HepG2 (cell line): Measurements from ENCODE around the gene ANXA7. TPM values are rescaled to one million over a fixed set of nuclear protein-coding genes. Genes with fewer than 3 reads are reported as not detected.

Experiments used
- BORCS8-MEF2B ChIP-seq: sonication (generic); formaldehyde crosslinking; IDR thresholded peaks from 2 replicates; pipeline ENCODE4 v1.8.0; 2022; ENCODE audit warnings: mild to moderate bottlenecking, missing genetic modification reagents
- CHD2 ChIP-seq: IDR thresholded peaks from 2 replicates; pipeline ENCODE4 v1.6.1; 2011; ENCODE audit warnings: low read depth, low read length, improper control_type of control experiment
- GATAD2A ChIP-seq: IDR thresholded peaks from 2 replicates; pipeline ENCODE4 v1.6.1; 2016
- HMG20A ChIP-seq: IDR thresholded peaks from 2 replicates; pipeline ENCODE4 v1.6.1; 2016; ENCODE audit warnings: borderline replicate concordance
- HOXD1 ChIP-seq: sonication (generic); formaldehyde crosslinking; IDR thresholded peaks from 2 replicates; pipeline ENCODE4 v1.5.0; 2020; ENCODE audit warnings: missing genetic modification reagents
- KDM3A ChIP-seq: IDR thresholded peaks from 2 replicates; pipeline ENCODE4 v1.6.1; 2018; ENCODE audit warnings: low read depth, missing compliant biosample characterization
- KMT2B ChIP-seq: IDR thresholded peaks from 2 replicates; pipeline ENCODE4 v1.6.1; 2016; ENCODE audit warnings: missing genetic modification reagents, missing compliant biosample characterization
- REPIN1 ChIP-seq: sonication (generic); formaldehyde crosslinking; IDR thresholded peaks from 2 replicates; pipeline ENCODE4 v1.8.0; 2022; ENCODE audit warnings: missing genetic modification reagents, low read depth, mild to moderate bottlenecking, borderline replicate concordance
- SAP130 ChIP-seq: IDR thresholded peaks from 2 replicates; pipeline ENCODE4 v1.6.1; 2016; ENCODE audit warnings: low read depth
- SOX6 ChIP-seq, 2 experiments: fragments of 450-650 bp in 1 of 2; sonication (generic) in 1 of 2; formaldehyde crosslinking in 1 of 2; IDR thresholded peaks; 2 replicates each; pipeline versions ENCODE4 v1.4.0 to v1.6.1; 2017 to 2020; ENCODE audit warnings: antibody characterized with exemption in 1 of 2, mild to moderate bottlenecking in 1 of 2, missing genetic modification reagents in 1 of 2
- THAP11 ChIP-seq: IDR thresholded peaks from 2 replicates; pipeline ENCODE4 v1.6.1; 2016; ENCODE audit warnings: missing biosample characterization, missing genetic modification reagents
- ZFY ChIP-seq: sonication (generic); formaldehyde crosslinking; IDR thresholded peaks from 2 replicates; pipeline ENCODE4 v1.4.0; 2020; ENCODE audit warnings: missing genetic modification reagents
- ZMYM4 ChIP-seq: sonication (generic); formaldehyde crosslinking; IDR thresholded peaks from 2 replicates; pipeline ENCODE4 v1.8.1; 2023; ENCODE audit warnings: mild to moderate bottlenecking, missing genetic modification reagents
- ZNF33A ChIP-seq: sonication (generic); formaldehyde crosslinking; IDR thresholded peaks from 2 replicates; pipeline ENCODE4 v1.5.1; 2020; ENCODE audit warnings: missing genetic modification reagents, mild to moderate bottlenecking, moderate library complexity, borderline replicate concordance
- polyA plus RNA-seq, 8 experiments: library from polyadenylated mRNA; depleted of rRNA in 3 of 8; stranded (reverse) in 7 of 8; unstranded in 1 of 8; fragments of >200 nt; fragmentation: Illumina TruSeq in 4 of 8; extraction: Trizol in 4 of 8; gene quantifications; 2 replicates each; pipeline versions ENCODE4 v1.2.1 to v1.2.3, GENCODE V29; 2011 to 2016; ENCODE audit warnings: low read depth in 4 of 8, missing spikeins in 1 of 8, mixed read lengths in 1 of 8; ENCODE audit not compliant: insufficient read depth in 1 of 8
- total RNA-seq, 5 experiments: library from RNA; depleted of rRNA; stranded (reverse); fragments of >200 nt; fragmentation: Illumina TruSeq; extraction: Trizol; gene quantifications; 2 replicates each; pipeline ENCODE4 v1.2.3, GENCODE V29; 2016; ENCODE audit warnings: low read depth in 1 of 5
- TF ChIP-seq, protein P1 (sequence below): sonication (generic); formaldehyde crosslinking; IDR thresholded peaks from 2 replicates; pipeline ENCODE4 v1.4.0; 2020; ENCODE audit warnings: missing genetic modification reagents
- TF ChIP-seq, protein P2 (sequence below): sonication (generic); formaldehyde crosslinking; IDR thresholded peaks from 2 replicates; pipeline ENCODE4 v1.4.0; 2020; ENCODE audit warnings: missing genetic modification reagents
- TF ChIP-seq, protein P3 (sequence below): sonication (generic); formaldehyde crosslinking; IDR thresholded peaks from 2 replicates; pipeline ENCODE4 v1.9.0; 2022; ENCODE audit warnings: missing genetic modification reagents, mild to moderate bottlenecking, borderline replicate concordance
- TF ChIP-seq, protein P4 (sequence below): sonication (generic); formaldehyde crosslinking; IDR thresholded peaks from 2 replicates; pipeline ENCODE4 v1.5.1; 2020; ENCODE audit warnings: mild to moderate bottlenecking, missing genetic modification reagents
- TF ChIP-seq, protein P5 (sequence below): IDR thresholded peaks from 2 replicates; pipeline ENCODE4 v1.6.1; 2016; ENCODE audit warnings: mild to moderate bottlenecking

The ANXA7 gene
- total and polyA plus RNA-seq, 2 of the 13 experiments (the other 11 are each of a cell fraction or from before 2014, with no cell fraction given) = 54.8 to 89.0 TPM

DNA sequence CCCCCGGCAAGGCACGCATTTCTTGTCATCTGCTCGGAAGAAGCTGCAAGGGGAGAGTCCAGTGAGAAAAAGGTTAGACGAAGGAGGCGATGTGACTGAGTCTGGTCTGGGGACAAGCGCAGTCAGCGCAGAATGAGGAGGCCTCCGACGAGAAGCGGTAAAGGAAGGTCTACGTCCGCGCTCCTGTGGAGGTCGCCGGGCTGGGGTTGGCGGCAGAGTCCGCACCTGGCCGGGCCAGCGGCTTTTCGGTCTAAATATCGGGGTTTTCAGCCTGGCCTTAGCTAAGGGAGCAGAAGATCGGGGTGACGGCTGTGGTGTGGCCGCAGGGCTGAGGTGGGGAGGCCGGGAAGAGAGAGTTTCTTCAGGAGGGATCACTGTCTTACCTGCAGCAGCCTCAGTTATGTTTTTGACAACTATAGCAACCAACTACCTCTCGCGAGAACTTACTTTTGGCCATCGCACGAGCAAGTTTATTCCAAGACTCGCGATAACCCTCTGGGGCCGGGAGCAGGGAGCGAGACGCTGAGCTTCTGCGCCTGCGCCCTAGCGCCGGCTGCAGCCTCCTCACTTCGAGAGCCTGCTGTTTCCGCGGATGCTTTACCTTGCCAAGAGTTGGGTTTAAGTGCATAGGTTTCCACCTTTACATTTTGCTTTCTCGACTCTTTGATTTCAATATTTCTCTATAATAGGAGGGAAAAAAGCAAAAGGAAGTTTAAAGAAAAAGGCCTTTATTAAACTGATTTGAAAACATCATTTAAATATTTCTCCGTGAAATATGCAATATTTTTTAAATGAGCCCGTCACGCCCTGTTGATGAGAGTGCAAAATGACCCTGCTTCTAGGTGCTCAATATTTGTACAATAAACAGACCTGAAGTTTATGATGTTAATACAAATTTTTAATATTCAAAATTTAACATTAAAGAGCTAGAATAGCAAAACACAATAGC, 55.3 kb downstream of the ANXA7 start, which contains the start of gene CFAP70 (continued):
- TF ChIP-seq SAP130 (CRISPR knock-in tag) = peak; percentile 69
- peak; percentile 70 for TF ChIP-seq THAP11
- TF ChIP-seq, protein P1, sequence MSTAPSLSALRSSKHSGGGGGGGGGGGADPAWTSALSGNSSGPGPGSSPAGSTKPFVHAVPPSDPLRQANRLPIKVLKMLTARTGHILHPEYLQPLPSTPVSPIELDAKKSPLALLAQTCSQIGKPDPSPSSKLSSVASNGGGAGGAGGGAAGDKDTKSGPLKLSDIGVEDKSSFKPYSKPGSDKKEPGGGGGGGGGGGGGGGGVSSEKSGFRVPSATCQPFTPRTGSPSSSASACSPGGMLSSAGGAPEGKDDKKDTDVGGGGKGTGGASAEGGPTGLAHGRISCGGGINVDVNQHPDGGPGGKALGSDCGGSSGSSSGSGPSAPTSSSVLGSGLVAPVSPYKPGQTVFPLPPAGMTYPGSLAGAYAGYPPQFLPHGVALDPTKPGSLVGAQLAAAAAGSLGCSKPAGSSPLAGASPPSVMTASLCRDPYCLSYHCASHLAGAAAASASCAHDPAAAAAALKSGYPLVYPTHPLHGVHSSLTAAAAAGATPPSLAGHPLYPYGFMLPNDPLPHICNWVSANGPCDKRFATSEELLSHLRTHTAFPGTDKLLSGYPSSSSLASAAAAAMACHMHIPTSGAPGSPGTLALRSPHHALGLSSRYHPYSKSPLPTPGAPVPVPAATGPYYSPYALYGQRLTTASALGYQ (CRISPR knock-in tag) = 0 out of 2 replicates have a peak, but pooled peaks have one; percentile 30
- TF ChIP-seq CHD2 = peak; percentile 98
- TF ChIP-seq REPIN1 = peak; percentile 46; the same call in 1 of the 2 replicates
- no peak for TF ChIP-seq SOX6 (IDR thresholded peaks at IDR 0.05)
- TF ChIP-seq SOX6 (CRISPR knock-in tag; IDR thresholded peaks at IDR 0.05) = peak; percentile 46; the same call in 1 of the 2 replicates
- peak; percentile 71 for TF ChIP-seq ZFY (CRISPR knock-in tag)
- 0 out of 2 replicates have a peak, but pooled peaks have one; percentile 5 for TF ChIP-seq GATAD2A (CRISPR knock-in tag)
- 0 out of 2 replicates have a peak, but pooled peaks have one; percentile 52 for TF ChIP-seq HOXD1 (CRISPR knock-in tag)
- TF ChIP-seq HMG20A = no peak
- TF ChIP-seq, protein P2, sequence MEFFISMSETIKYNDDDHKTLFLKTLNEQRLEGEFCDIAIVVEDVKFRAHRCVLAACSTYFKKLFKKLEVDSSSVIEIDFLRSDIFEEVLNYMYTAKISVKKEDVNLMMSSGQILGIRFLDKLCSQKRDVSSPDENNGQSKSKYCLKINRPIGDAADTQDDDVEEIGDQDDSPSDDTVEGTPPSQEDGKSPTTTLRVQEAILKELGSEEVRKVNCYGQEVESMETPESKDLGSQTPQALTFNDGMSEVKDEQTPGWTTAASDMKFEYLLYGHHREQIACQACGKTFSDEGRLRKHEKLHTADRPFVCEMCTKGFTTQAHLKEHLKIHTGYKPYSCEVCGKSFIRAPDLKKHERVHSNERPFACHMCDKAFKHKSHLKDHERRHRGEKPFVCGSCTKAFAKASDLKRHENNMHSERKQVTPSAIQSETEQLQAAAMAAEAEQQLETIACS = 0 out of 2 replicates have a peak, but pooled peaks have one; percentile 4
- TF ChIP-seq ZNF33A (CRISPR knock-in tag) = peak; percentile 67; the same call in 1 of the 2 replicates
- TF ChIP-seq ZMYM4 (CRISPR knock-in tag) = peak; percentile 89
- 0 out of 2 replicates have a peak, but pooled peaks have one; percentile 26 for TF ChIP-seq KMT2B (CRISPR knock-in tag)
- TF ChIP-seq BORCS8-MEF2B (CRISPR knock-in tag) = 0 out of 2 replicates have a peak, but pooled peaks have one; percentile 34
- TF ChIP-seq, protein P3, sequence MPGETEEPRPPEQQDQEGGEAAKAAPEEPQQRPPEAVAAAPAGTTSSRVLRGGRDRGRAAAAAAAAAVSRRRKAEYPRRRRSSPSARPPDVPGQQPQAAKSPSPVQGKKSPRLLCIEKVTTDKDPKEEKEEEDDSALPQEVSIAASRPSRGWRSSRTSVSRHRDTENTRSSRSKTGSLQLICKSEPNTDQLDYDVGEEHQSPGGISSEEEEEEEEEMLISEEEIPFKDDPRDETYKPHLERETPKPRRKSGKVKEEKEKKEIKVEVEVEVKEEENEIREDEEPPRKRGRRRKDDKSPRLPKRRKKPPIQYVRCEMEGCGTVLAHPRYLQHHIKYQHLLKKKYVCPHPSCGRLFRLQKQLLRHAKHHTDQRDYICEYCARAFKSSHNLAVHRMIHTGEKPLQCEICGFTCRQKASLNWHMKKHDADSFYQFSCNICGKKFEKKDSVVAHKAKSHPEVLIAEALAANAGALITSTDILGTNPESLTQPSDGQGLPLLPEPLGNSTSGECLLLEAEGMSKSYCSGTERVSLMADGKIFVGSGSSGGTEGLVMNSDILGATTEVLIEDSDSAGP (CRISPR knock-in tag) = peak; percentile 76; the same call in 1 of the 2 replicates
- TF ChIP-seq, protein P4, sequence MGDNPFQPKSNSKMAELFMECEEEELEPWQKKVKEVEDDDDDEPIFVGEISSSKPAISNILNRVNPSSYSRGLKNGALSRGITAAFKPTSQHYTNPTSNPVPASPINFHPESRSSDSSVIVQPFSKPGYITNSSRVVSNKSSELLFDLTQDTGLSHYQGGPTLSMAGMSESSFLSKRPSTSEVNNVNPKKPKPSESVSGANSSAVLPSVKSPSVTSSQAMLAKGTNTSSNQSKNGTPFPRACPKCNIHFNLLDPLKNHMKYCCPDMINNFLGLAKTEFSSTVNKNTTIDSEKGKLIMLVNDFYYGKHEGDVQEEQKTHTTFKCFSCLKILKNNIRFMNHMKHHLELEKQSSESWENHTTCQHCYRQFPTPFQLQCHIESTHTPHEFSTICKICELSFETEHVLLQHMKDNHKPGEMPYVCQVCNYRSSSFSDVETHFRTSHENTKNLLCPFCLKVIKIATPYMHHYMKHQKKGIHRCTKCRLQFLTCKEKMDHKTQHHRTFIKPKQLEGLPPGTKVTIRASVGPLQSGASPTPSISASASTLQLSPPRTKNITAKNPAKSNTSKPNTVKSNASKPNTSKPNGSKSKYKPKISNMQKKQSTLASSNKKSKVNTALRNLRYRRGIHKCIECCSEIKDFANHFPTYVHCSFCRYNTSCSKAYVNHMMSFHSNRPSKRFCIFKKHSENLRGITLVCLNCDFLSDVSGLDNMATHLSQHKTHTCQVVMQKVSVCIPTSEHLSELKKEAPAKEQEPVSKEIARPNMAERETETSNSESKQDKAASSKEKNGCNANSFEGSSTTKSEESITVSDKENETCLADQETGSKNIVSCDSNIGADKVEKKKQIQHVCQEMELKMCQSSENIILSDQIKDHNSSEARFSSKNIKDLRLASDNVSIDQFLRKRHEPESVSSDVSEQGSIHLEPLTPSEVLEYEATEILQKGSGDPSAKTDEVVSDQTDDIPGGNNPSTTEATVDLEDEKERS (CRISPR knock-in tag) = peak; percentile 25; the same call in 1 of the 2 replicates
- TF ChIP-seq, protein P5, sequence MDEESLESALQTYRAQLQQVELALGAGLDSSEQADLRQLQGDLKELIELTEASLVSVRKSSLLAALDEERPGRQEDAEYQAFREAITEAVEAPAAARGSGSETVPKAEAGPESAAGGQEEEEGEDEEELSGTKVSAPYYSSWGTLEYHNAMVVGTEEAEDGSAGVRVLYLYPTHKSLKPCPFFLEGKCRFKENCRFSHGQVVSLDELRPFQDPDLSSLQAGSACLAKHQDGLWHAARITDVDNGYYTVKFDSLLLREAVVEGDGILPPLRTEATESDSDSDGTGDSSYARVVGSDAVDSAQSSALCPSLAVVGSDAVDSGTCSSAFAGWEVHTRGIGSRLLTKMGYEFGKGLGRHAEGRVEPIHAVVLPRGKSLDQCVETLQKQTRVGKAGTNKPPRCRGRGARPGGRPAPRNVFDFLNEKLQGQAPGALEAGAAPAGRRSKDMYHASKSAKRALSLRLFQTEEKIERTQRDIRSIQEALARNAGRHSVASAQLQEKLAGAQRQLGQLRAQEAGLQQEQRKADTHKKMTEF (CRISPR knock-in tag) = peak; percentile 47; the same call in 1 of the 2 replicates
- no peak for TF ChIP-seq KDM3A (CRISPR knock-in tag)
